HCT116 (cell line): ENCODE results near the gene MYRFL. TPM values are rescaled to one million over a fixed set of nuclear protein-coding genes. Genes with fewer than 3 reads are reported as not detected.

Source experiments
- ATAC-seq: fragments of 200-7000 bp; cut with Tn5 transposase; 2 replicates; pipeline ENCODE4 v1.9.1; 2020; ENCODE audit warnings: mild to moderate bottlenecking, moderate library complexity
- BruUV-seq: library from RNA; stranded (reverse); fragments of 400-500 nt; replicated peaks from 2 replicates; lab custom pipeline; 2021; lab: Mats Ljungman, UMichigan
- CTCF ChIA-PET: fragments of 300-600 bp; sonication (Branson Sonifier 250); formaldehyde crosslinking; loops from one replicate; lab custom pipeline; 2021; ENCODE audit warnings: antibody characterized with exemption; lab: Charles Lee
- POLR2A ChIA-PET: fragments of 300-600, 350-600 bp; sonication (Branson Sonifier 250); formaldehyde crosslinking; loops from one replicate; lab custom pipeline; 2021; ENCODE audit warnings: antibody characterized with exemption; lab: Charles Lee
- RAD21 ChIA-PET, 2 experiments: fragments of 300-600 bp; sonication (Branson Sonifier 250); formaldehyde crosslinking; loops; one replicate each; lab custom pipeline; 2023; ENCODE audit warnings: low total read pairs in 2 of 2; ENCODE audit not compliant: uncharacterized antibody in 2 of 2, unreplicated experiment in 2 of 2, low non-redundant PET in 1 of 2; lab: Charles Lee
- DNase-seq: peaks from one replicate; pipeline ENCODE4 v3.0.0-alpha.2; 2010; ENCODE audit warnings: low read depth, low spot score
- H2AFZ ChIP-seq: fragments of 200-600 bp; shearing (Covaris generic), sonication (generic); 2 replicates; pipeline ENCODE4 v1.6.1; 2017; ENCODE audit warnings: low read depth, mixed run types, mixed read lengths, antibody characterized with exemption, low read length; ENCODE audit not compliant: poor library complexity, severe bottlenecking
- H3K27ac ChIP-seq: 2 replicates; pipeline ENCODE4 v1.5.1; 2012; ENCODE audit warnings: low read depth, low read length
- H3K27me3 ChIP-seq: fragments of 200-600 bp; sonication (generic); 2 replicates; pipeline ENCODE4 v1.6.1; 2016; ENCODE audit warnings: mixed run types, low read length, mixed read lengths; ENCODE audit not compliant: insufficient read depth
- H3K36me3 ChIP-seq, 2 experiments: fragments of 200-500 bp in 1 of 2; fragments of 200-600 bp in 1 of 2; sonication (Bioruptor generic) in 1 of 2; sonication (generic) in 1 of 2; 2 replicates each; pipeline versions ENCODE4 v1.5.1 to v1.6.1; 2014 to 2016; ENCODE audit warnings: low read length in 2 of 2, inconsistent platforms in 1 of 2, mixed read lengths in 1 of 2, mixed run types in 1 of 2; ENCODE audit not compliant: insufficient read depth in 2 of 2, control insufficient read depth in 1 of 2
- H3K4me1 ChIP-seq, 2 experiments: fragments of 200-600 bp in 1 of 2; sonication (generic) in 1 of 2; 2 replicates each; pipeline versions ENCODE4 v1.5.1 to v1.6.1; 2012 to 2017; ENCODE audit warnings: low read length in 2 of 2, inconsistent platforms in 1 of 2, mild to moderate bottlenecking in 1 of 2, mixed read lengths in 1 of 2, mixed run types in 1 of 2, moderate library complexity in 1 of 2; ENCODE audit not compliant: insufficient read depth in 2 of 2, control insufficient read depth in 1 of 2
- H3K4me2 ChIP-seq: fragments of 200-600 bp; sonication (generic); 2 replicates; pipeline ENCODE4 v1.6.1; 2017; ENCODE audit warnings: mixed run types, low read length, mixed read lengths
- H3K4me3 ChIP-seq, 2 experiments: fragments of 200-600 bp in 1 of 2; sonication (generic) in 1 of 2; replicated peaks in 1 of 2; 2 replicates each; pipeline ENCODE4 v1.5.1; 2011 to 2016; ENCODE audit warnings: low read length in 2 of 2, control low read depth in 1 of 2, low read depth in 1 of 2, mild to moderate bottlenecking in 1 of 2, mixed read lengths in 1 of 2, mixed run types in 1 of 2
- H3K79me2 ChIP-seq: fragments of 200-600 bp; sonication (generic); 2 replicates; pipeline ENCODE4 v1.6.1; 2017; ENCODE audit warnings: mild to moderate bottlenecking, mixed run types, low read length, moderate library complexity, mixed read lengths; ENCODE audit not compliant: insufficient read depth
- H3K9ac ChIP-seq: fragments of 200-600 bp; sonication (generic); 2 replicates; pipeline ENCODE4 v1.6.1; 2016; ENCODE audit warnings: low read length, mixed read lengths
- H3K9me2 ChIP-seq: fragments of 200-600 bp; sonication (generic), shearing (Covaris generic); 2 replicates; pipeline ENCODE4 v1.6.1; 2017; ENCODE audit warnings: mixed run types, mild to moderate bottlenecking, moderate library complexity; ENCODE audit not compliant: insufficient read depth
- H3K9me3 ChIP-seq, 2 experiments: fragments of 200-500 bp in 1 of 2; fragments of 200-600 bp in 1 of 2; sonication (Bioruptor generic) in 1 of 2; sonication (generic) in 1 of 2; 2 replicates each; pipeline ENCODE4 v1.6.1; 2014 to 2017; ENCODE audit warnings: low read length in 2 of 2, mixed read lengths in 2 of 2, inconsistent platforms in 1 of 2, low read depth in 1 of 2, mild to moderate bottlenecking in 1 of 2, mixed run types in 1 of 2, moderate library complexity in 1 of 2; ENCODE audit not compliant: control insufficient read depth in 1 of 2, insufficient read depth in 1 of 2
- H4K20me1 ChIP-seq: fragments of 200-600 bp; sonication (generic), shearing (Covaris generic); 2 replicates; pipeline ENCODE4 v1.6.1; 2017; ENCODE audit warnings: mixed run types, mild to moderate bottlenecking, moderate library complexity; ENCODE audit not compliant: insufficient read depth
- EGR1 ChIP-seq: IDR thresholded peaks from 2 replicates; pipeline ENCODE4 v1.6.1; 2012; ENCODE audit warnings: low read depth
- ELF1 ChIP-seq: IDR thresholded peaks from 2 replicates; pipeline ENCODE4 v1.6.1; 2012; ENCODE audit warnings: low read depth, borderline replicate concordance
- EZH2 ChIP-seq: fragments of 200-600 bp; sonication (generic); IDR thresholded peaks from 2 replicates; pipeline ENCODE4 v1.6.1; 2017; ENCODE audit warnings: antibody characterized with exemption, mixed run types
- POLR2A ChIP-seq: IDR thresholded peaks from 2 replicates; pipeline ENCODE4 v1.7.0; 2011; ENCODE audit warnings: borderline replicate concordance; ENCODE audit not compliant: insufficient read depth, insufficient read length; ENCODE audit errors: extremely low read depth
- POLR2AphosphoS5 ChIP-seq: IDR thresholded peaks from 2 replicates; pipeline ENCODE4 v1.6.1; 2011; ENCODE audit warnings: mild to moderate bottlenecking, low read depth, low read length, moderate library complexity
- RAD21 ChIP-seq: IDR thresholded peaks from 2 replicates; pipeline ENCODE4 v1.6.1; 2012; ENCODE audit warnings: low read depth, mild to moderate bottlenecking
- SIN3A ChIP-seq: IDR thresholded peaks from 2 replicates; pipeline ENCODE4 v1.6.1; 2012; ENCODE audit warnings: low read depth
- SP1 ChIP-seq: IDR thresholded peaks from 2 replicates; pipeline ENCODE4 v1.6.1; 2012; ENCODE audit warnings: low read depth
- SRF ChIP-seq: IDR thresholded peaks from 2 replicates; pipeline ENCODE4 v1.6.1; 2012; ENCODE audit warnings: low read depth
- ZFX ChIP-seq: fragments of 450-650 bp; IDR thresholded peaks from 2 replicates; pipeline ENCODE4 v1.6.1; 2017
- intact Hi-C: fragments of 100-400 bp; cut with micrococcal nuclease; formaldehyde crosslinking; loops from 2 replicates; pipeline ENCODE4 v1.10.0; 2022
- total RNA-seq: library from RNA; stranded (reverse); gene quantifications from one replicate; pipeline ENCODE4 v1.2.1, GENCODE V29; 2021; ENCODE audit not compliant: unreplicated experiment
- TF ChIP-seq, protein P1 (sequence below): IDR thresholded peaks from 2 replicates; pipeline ENCODE4 v1.6.1; 2012
- TF ChIP-seq, protein P2 (sequence below): IDR thresholded peaks from 2 replicates; pipeline ENCODE4 v1.6.1; 2012
- TF ChIP-seq, protein P3 (sequence below), 3 experiments: fragments of 200-600 bp in 1 of 3; sonication (generic) in 1 of 3; IDR thresholded peaks in 2 of 3; conservative IDR thresholded peaks in 1 of 3; 2 replicates each; pipeline ENCODE4 v1.5.1; 2012 to 2017; ENCODE audit warnings: low read depth in 2 of 3, low read length in 2 of 3, antibody characterized with exemption in 1 of 3, borderline replicate concordance in 1 of 3, control low read depth in 1 of 3, mild to moderate bottlenecking in 1 of 3, mixed read lengths in 1 of 3, mixed run types in 1 of 3, moderate library complexity in 1 of 3; ENCODE audit not compliant: insufficient read depth in 1 of 3
- TF ChIP-seq, protein P4 (sequence below): IDR thresholded peaks from 2 replicates; pipeline ENCODE4 v1.6.1; 2011; ENCODE audit warnings: mild to moderate bottlenecking, low read length, moderate library complexity; ENCODE audit not compliant: insufficient replicate concordance; ENCODE audit errors: extremely low read depth

Gene MYRFL
- total RNA-seq, 1 experiment from 2014 or later, result 0.30 TPM

DNA sequence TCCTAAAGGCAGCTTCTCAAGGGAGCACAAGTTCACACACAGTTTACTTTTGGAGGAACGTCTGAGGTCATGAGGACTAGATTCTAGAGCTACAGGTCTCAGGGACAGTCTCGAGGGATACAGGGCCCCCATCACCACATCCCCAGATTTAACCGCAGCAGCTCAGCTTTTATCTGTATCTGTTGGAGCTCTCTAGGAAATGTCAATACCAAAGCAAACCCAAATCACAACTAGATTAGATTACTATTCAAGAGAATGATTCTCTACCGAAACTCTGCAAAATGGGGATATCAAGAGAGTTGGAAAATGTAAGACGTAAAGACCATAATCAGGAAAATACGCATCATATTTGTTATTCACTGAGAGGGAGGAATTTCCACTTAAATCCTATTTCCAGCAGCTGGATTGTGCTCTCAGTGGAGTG lies 4.0 kb upstream of the MYRFL start:
- Histone ChIP-seq H3K36me3 (no peaks in the 10 kb centered on the region), H3K4me1 (peaks cover 15 to 23% of the 10 kb centered on the region in 2 experiments), H2AFZ (no peak overlapping the region), H3K27ac (no peak overlapping the region), H3K9ac (no peak overlapping the region), H3K9me2 (no peaks in the 10 kb centered on the region), H3K79me2 (no peaks in the 10 kb centered on the region), H4K20me1 (no peaks in the 10 kb centered on the region), H3K9me3 (no peaks in the 10 kb centered on the region), H3K4me2 (peak overlapping the region; percentile 70), H3K27me3 (no peaks in the 10 kb centered on the region)
- DNase-seq (no peak), ATAC-seq (no peak)
- BruUV-seq, result no TSS peak
- CTCF ChIA-PET, result interaction anchor here (0.6 kb wide), 1 partner anchor 181 kb away, joined by 3 read pairs; no protein-coding TSS in a partner anchor
- intact Hi-C loops, result no loop called here
- POLR2A ChIA-PET, result no interaction called here
- RAD21 ChIA-PET, result no interaction called here
- no peak for TF ChIP-seq EGR1
- TF ChIP-seq, all 23 proteins: peak for 0
- H3K4me3 ChIP-seq, result peak overlapping the region in 1 of 2 experiments; percentile 27; a peak in 1 of 4 replicates

DNA sequence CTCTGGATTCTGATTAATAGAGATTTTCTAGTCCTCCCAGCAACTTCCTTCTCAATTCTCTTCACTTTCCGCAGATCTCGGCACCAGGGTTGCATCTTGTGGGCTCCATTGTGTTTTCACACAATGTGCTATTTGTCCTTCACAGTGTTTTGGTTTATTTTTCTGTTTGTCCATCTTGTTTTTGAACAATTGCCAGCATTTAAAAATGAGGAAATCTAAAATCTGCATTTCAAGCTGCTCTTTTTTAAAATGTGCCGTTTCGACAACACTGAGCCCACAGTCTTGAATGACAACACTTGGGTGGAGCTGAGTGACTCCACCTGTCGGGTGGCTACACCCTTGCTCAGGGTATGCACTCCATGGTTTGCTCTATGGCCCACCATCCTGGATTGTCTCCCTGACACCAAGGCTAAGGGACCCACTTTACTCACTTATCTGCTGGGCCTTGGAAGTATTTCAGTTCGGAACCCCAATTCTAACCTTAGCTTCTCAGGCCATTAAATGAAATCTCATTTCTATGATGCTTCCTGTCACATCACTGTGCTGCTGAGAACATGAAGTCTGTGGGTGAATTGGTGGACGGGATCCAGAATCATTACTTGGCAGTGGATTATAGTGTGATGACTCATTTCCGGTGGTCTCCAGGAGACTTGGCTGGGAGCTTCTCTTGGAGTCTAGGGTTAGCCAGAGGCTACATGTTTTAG lies 3.4 kb upstream of the MYRFL start:
- H2AFZ ChIP-seq, result peak overlapping the region; percentile 7
- BruUV-seq, result no TSS peak
- H3K27ac ChIP-seq, result 0 out of 2 replicates have a peak overlapping the region, but pooled peaks have one; percentile 25
- H3K4me3 ChIP-seq, result peak overlapping the region in 1 of 2 experiments; percentile 27; a peak in 2 of 4 replicates
- CTCF ChIA-PET, result no interaction called here
- DNase-seq (peak; percentile 42), ATAC-seq (peak; percentile 88)
- no peak overlapping the region for H3K9ac ChIP-seq
- peaks cover 15 to 23% of the 10 kb centered on the region in 2 experiments for H3K4me1 ChIP-seq
- H3K4me2 ChIP-seq, result peak overlapping the region; percentile 70
- no peaks in the 10 kb centered on the region for H3K9me2 ChIP-seq
- intact Hi-C loops, result no loop called here
- POLR2A ChIA-PET, result no interaction called here
- RAD21 ChIA-PET, result no interaction called here
- H3K79me2 ChIP-seq, result no peaks in the 10 kb centered on the region
- H3K27me3 ChIP-seq, result no peaks in the 10 kb centered on the region
- H4K20me1 ChIP-seq, result no peaks in the 10 kb centered on the region
- H3K36me3 ChIP-seq, result no peaks in the 10 kb centered on the region
- H3K9me3 ChIP-seq, result no peaks in the 10 kb centered on the region
- TF ChIP-seq, protein P1, sequence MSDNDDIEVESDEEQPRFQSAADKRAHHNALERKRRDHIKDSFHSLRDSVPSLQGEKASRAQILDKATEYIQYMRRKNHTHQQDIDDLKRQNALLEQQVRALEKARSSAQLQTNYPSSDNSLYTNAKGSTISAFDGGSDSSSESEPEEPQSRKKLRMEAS, result peak; percentile 13; the same call in 1 of the 2 replicates
- TF ChIP-seq, protein P2, sequence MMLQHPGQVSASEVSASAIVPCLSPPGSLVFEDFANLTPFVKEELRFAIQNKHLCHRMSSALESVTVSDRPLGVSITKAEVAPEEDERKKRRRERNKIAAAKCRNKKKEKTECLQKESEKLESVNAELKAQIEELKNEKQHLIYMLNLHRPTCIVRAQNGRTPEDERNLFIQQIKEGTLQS, result no peak
- TF ChIP-seq ZFX, result no peak
- TF ChIP-seq, protein P3, sequence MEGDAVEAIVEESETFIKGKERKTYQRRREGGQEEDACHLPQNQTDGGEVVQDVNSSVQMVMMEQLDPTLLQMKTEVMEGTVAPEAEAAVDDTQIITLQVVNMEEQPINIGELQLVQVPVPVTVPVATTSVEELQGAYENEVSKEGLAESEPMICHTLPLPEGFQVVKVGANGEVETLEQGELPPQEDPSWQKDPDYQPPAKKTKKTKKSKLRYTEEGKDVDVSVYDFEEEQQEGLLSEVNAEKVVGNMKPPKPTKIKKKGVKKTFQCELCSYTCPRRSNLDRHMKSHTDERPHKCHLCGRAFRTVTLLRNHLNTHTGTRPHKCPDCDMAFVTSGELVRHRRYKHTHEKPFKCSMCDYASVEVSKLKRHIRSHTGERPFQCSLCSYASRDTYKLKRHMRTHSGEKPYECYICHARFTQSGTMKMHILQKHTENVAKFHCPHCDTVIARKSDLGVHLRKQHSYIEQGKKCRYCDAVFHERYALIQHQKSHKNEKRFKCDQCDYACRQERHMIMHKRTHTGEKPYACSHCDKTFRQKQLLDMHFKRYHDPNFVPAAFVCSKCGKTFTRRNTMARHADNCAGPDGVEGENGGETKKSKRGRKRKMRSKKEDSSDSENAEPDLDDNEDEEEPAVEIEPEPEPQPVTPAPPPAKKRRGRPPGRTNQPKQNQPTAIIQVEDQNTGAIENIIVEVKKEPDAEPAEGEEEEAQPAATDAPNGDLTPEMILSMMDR (IDR thresholded peaks at IDR 0.05 in 2 of 3, conservative IDR thresholded peaks at IDR 0.05 in 1 of 3; ENCODE audit: borderline replicate concordance in 1 of 3, insufficient read depth in 1 of 3, low read depth in 2 of 3, low read length in 2 of 3), result no peak
- TF ChIP-seq ELF1, result no peak
- peak; percentile 43; the same call in 1 of the 2 replicates for TF ChIP-seq SIN3A
- no peak for TF ChIP-seq POLR2AphosphoS5
- TF ChIP-seq POLR2A, result no peak
- no peak; the same call in 1 of the 2 replicates for TF ChIP-seq SP1
- TF ChIP-seq RAD21, result no peak
- TF ChIP-seq SRF, result no peak
- TF ChIP-seq, protein P4, sequence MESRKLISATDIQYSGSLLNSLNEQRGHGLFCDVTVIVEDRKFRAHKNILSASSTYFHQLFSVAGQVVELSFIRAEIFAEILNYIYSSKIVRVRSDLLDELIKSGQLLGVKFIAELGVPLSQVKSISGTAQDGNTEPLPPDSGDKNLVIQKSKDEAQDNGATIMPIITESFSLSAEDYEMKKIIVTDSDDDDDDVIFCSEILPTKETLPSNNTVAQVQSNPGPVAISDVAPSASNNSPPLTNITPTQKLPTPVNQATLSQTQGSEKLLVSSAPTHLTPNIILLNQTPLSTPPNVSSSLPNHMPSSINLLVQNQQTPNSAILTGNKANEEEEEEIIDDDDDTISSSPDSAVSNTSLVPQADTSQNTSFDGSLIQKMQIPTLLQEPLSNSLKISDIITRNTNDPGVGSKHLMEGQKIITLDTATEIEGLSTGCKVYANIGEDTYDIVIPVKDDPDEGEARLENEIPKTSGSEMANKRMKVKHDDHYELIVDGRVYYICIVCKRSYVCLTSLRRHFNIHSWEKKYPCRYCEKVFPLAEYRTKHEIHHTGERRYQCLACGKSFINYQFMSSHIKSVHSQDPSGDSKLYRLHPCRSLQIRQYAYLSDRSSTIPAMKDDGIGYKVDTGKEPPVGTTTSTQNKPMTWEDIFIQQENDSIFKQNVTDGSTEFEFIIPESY, result no peak
- TF ChIP-seq EZH2, result no peak
